Measurements from ENCODE around the gene ATP6V1C2. TPM values are rescaled to one million over a fixed set of nuclear protein-coding genes. Genes with fewer than 3 reads are reported as not detected.

The ATP6V1C2 gene
- total and polyA plus RNA-seq, 9 of the 15 experiments (the other 6 are each of a cell fraction or from before 2014, with no cell fraction given), result 0.01 to 0.31 (median 0.10) TPM; not detected in 4

DNA sequence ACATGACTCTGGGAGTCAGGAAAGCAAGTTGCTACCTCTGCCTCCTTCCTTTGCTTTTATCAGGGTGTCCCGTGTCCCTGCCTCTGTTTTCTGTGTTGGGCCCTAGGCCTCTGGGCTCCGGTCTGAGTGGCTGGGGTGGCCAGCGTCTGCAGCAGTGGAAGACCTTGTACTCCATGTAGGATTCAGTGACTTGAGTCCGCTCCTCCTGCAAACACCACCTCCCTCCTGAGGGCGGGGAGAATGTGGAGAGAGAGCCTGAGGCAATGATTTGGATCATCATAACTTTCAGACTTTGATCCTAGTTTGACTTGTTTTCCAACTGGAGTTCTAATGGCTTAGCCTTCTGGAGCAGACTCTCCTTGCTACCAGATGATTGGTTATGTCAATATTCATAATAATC, 30.8 kb downstream of the ATP6V1C2 start:
- FAIRE-seq (no peak), ATAC-seq (peak; percentile 32), DNase-seq (ENCODE audit: extremely low read depth in 1 of 4, low spot score in 3 of 4) (no peak)
- H4K20me1 ChIP-seq (replicated peaks; ENCODE audit: control insufficient read depth, insufficient read depth, low read length), result no peaks in the 10 kb centered on the region
- no peak overlapping the region; a peak in 1 of 4 replicates for H3K9ac ChIP-seq (ENCODE audit: insufficient read depth in 1 of 2, low read depth in 2 of 2, low read length in 2 of 2)
- H3K4me1 ChIP-seq (replicated peaks in 1 of 2; ENCODE audit: control insufficient read depth in 2 of 2, insufficient read depth in 2 of 2, low read length in 2 of 2), result no peaks in the 10 kb centered on the region; a peak in 1 of 5 replicates
- no peak overlapping the region for H3K27ac ChIP-seq (ENCODE audit: extremely low read depth, low read depth, low read length)
- H3K9me1 ChIP-seq (ENCODE audit: control insufficient read depth, insufficient read depth, low read length), result no peaks in the 10 kb centered on the region
- no peaks in the 10 kb centered on the region for H3K9me3 ChIP-seq (replicated peaks; ENCODE audit: control insufficient read depth, insufficient read depth, low read depth, low read length)
- ChIA-PET POLR2A (interaction anchor here (0.7 kb wide), 1 partner anchor 1947 kb away, joined by 3 read pairs; no protein-coding TSS in a partner anchor), CTCF (ENCODE audit: low intra/inter-chr PET ratio) (no interaction called here)
- TF ChIP-seq MCM3 (IDR thresholded peaks at IDR 0.05) (no peak), POLR2A (conservative IDR thresholded peaks at IDR 0.05) (no peak), RFX1 (IDR thresholded peaks at IDR 0.05) (no peak), ZNF699 (CRISPR knock-in tag; IDR thresholded peaks at IDR 0.05; ENCODE audit: insufficient replicate concordance) (no peak), RBFOX2 (IDR thresholded peaks at IDR 0.05; ENCODE audit: low read depth, low read length) (no peak)
- no peak overlapping the region for H2AFZ ChIP-seq (ENCODE audit: low read depth, low read length)
- H3K79me2 ChIP-seq (ENCODE audit: control insufficient read depth, insufficient read depth, low read length), result no peaks in the 10 kb centered on the region
- intact Hi-C loops (cut with micrococcal nuclease) (no loop called here), in situ Hi-C loops (cut with MboI) (no loop called here)
- no peak overlapping the region for H3K4me3 ChIP-seq
- no peak overlapping the region for H3K4me2 ChIP-seq (ENCODE audit: insufficient read depth, low read length)
- 4% methylated on average over 5 of the region's 5 CpGs for WGBS (ENCODE audit: insufficient coverage, low coverage, missing lambda C conversion rate)
- H3K27me3 ChIP-seq (ENCODE audit: control insufficient read depth in 2 of 2, insufficient read depth in 2 of 2, low read length in 2 of 2), result peaks cover 27 to 56% of the 10 kb centered on the region in 2 experiments; a peak in 4 of 5 replicates
- no TSS peak for BruUV-seq (replicated peaks)
- no peaks in the 10 kb centered on the region for H3K36me3 ChIP-seq (ENCODE audit: control insufficient read depth, insufficient read depth, low read length)

GRCh38 chr2:10753156-10753555, 31.7 kb downstream of the ATP6V1C2 start:
- Histone ChIP-seq H3K9me1 (ENCODE audit: control insufficient read depth, insufficient read depth, low read length) (no peaks in the 10 kb centered on the region), H3K9ac (ENCODE audit: insufficient read depth in 1 of 2, low read depth in 2 of 2, low read length in 2 of 2) (no peak overlapping the region), H2AFZ (ENCODE audit: low read depth, low read length) (no peak overlapping the region), H4K20me1 (replicated peaks; ENCODE audit: control insufficient read depth, insufficient read depth, low read length) (no peaks in the 10 kb centered on the region), H3K4me1 (replicated peaks in 1 of 2; ENCODE audit: control insufficient read depth in 2 of 2, insufficient read depth in 2 of 2, low read length in 2 of 2) (no peaks in the 10 kb centered on the region; a peak in 1 of 5 replicates), H3K27ac (ENCODE audit: extremely low read depth, low read depth, low read length) (no peak overlapping the region), H3K27me3 (ENCODE audit: control insufficient read depth in 2 of 2, insufficient read depth in 2 of 2, low read length in 2 of 2) (peaks cover 33 to 61% of the 10 kb centered on the region in 2 experiments), H3K9me3 (replicated peaks; ENCODE audit: control insufficient read depth, insufficient read depth, low read depth, low read length) (no peaks in the 10 kb centered on the region), H3K79me2 (ENCODE audit: control insufficient read depth, insufficient read depth, low read length) (no peaks in the 10 kb centered on the region), H3K4me3 (no peak overlapping the region), H3K36me3 (ENCODE audit: control insufficient read depth, insufficient read depth, low read length) (no peaks in the 10 kb centered on the region), H3K4me2 (ENCODE audit: insufficient read depth, low read length) (no peak overlapping the region)
- ATAC-seq, result no peak
- ChIA-PET POLR2A (interaction anchor here (0.7 to 0.8 kb wide), 2 partner anchors 32 to 1948 kb away, joined by 3 read pairs; partner anchors contain the start of gene ATP6V1C2), CTCF (ENCODE audit: low intra/inter-chr PET ratio) (no interaction called here)
- in situ Hi-C loops (cut with MboI) (no loop called here), intact Hi-C loops (cut with micrococcal nuclease) (no loop called here)
- no peak for FAIRE-seq
- DNase-seq (ENCODE audit: extremely low read depth in 1 of 4, low spot score in 3 of 4), result no peak
- 2% methylated on average over 7 of the region's 7 CpGs for WGBS (ENCODE audit: insufficient coverage, low coverage, missing lambda C conversion rate)
- no TSS peak for BruUV-seq (replicated peaks)
- no peak for TF ChIP-seq HLTF (IDR thresholded peaks at IDR 0.05)
- peak; percentile 77 for TF ChIP-seq CBX2 (IDR thresholded peaks at IDR 0.05; ENCODE audit: insufficient read depth, low read length, poor library complexity, severe bottlenecking)

Measured in K562 (cell line).